SK-N-MC (cell line): ENCODE data around the gene KLHL7.

ENCODE experiments used
- EZH2 ChIP-seq: fragments of 200-600 bp; sonication (generic); IDR thresholded peaks from one replicate; pipeline ENCODE4 v1.6.1; 2017; ENCODE audit warnings: antibody characterized with exemption
- POLR2AphosphoS5 ChIP-seq: IDR thresholded peaks from 2 replicates; pipeline ENCODE4 v1.6.1; 2012; ENCODE audit warnings: mild to moderate bottlenecking, low read depth, low read length, borderline replicate concordance

DNA sequence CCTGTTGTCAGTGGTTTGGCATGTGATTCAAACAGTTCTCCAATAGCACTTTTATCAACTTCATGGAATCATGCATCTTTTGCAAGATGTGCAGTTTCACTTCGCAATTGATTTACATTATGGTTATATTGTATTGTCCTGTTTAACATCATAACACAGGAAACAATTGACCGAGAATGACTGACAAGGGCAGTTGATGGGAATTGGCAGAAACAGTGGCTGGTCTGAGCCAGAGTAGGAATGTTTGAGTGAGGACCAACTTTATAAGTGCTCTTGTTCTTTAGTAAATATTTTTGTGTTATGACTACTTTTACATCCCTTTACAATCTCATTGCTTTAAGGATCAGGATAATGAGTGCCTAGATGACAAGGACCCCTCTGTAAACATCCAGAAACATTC, 2.2 kb downstream of the KLHL7 start:
- TF ChIP-seq EZH2 (no peak), POLR2AphosphoS5 (no peak)
